GM06990 (cell line): ENCODE data around the gene ABCD2.
"Not testable (repeated sequence)": the region's sequence is repeated elsewhere in the genome, so short reads cannot be mapped to it uniquely, and the experiment has no call there.

ENCODE experiments used
- DNase-seq: peaks from one replicate; pipeline ENCODE4 v3.0.0-alpha.2; 2011; ENCODE audit not compliant: insufficient read length; ENCODE audit errors: extremely low read depth
- H3K27me3 ChIP-seq: replicated peaks from 2 replicates; pipeline ENCODE4 v1.6.0; 2011; ENCODE audit warnings: low read length; ENCODE audit not compliant: control insufficient read depth, insufficient read depth
- H3K36me3 ChIP-seq: 2 replicates; pipeline ENCODE4 v1.5.1; 2011; ENCODE audit warnings: low read length; ENCODE audit not compliant: control insufficient read depth, insufficient read depth
- H3K4me3 ChIP-seq: replicated peaks from 2 replicates; pipeline ENCODE4 v1.5.1; 2011; ENCODE audit warnings: low read depth, mild to moderate bottlenecking, control low read depth, low read length
- TF ChIP-seq, protein P1 (sequence below): IDR thresholded peaks from 2 replicates; pipeline ENCODE4 v1.5.1; 2011; ENCODE audit warnings: low read length, control low read depth, mild to moderate bottlenecking, inconsistent platforms; ENCODE audit not compliant: insufficient read depth, poor library complexity, severe bottlenecking

ABCD2 gene

DNA sequence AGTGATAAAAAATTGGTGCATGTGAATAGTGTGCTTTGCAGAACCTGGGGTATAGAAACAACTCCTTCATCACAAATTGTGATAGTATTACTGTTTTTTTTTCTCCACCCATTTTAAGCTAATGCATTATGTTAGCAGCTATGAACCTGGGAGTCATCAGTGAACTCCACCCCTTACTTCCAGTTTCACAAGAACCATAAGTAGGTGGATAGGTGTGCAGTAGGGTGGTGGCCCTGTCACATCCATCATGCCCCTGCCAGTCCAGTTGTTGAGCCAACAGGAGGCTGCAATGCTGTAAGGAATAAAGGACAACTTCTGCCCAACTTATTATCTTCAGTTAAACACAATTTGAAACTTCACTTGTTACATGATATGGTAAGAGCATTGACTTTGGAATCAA, 85.7 kb downstream of the ABCD2 start:
- no peaks in the 10 kb centered on the region for H3K36me3 ChIP-seq
- no peaks in the 10 kb centered on the region for H3K27me3 ChIP-seq
- no peak overlapping the region for H3K4me3 ChIP-seq
- DNase-seq: no peak
- TF ChIP-seq, protein P1, sequence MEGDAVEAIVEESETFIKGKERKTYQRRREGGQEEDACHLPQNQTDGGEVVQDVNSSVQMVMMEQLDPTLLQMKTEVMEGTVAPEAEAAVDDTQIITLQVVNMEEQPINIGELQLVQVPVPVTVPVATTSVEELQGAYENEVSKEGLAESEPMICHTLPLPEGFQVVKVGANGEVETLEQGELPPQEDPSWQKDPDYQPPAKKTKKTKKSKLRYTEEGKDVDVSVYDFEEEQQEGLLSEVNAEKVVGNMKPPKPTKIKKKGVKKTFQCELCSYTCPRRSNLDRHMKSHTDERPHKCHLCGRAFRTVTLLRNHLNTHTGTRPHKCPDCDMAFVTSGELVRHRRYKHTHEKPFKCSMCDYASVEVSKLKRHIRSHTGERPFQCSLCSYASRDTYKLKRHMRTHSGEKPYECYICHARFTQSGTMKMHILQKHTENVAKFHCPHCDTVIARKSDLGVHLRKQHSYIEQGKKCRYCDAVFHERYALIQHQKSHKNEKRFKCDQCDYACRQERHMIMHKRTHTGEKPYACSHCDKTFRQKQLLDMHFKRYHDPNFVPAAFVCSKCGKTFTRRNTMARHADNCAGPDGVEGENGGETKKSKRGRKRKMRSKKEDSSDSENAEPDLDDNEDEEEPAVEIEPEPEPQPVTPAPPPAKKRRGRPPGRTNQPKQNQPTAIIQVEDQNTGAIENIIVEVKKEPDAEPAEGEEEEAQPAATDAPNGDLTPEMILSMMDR: no peak

DNA sequence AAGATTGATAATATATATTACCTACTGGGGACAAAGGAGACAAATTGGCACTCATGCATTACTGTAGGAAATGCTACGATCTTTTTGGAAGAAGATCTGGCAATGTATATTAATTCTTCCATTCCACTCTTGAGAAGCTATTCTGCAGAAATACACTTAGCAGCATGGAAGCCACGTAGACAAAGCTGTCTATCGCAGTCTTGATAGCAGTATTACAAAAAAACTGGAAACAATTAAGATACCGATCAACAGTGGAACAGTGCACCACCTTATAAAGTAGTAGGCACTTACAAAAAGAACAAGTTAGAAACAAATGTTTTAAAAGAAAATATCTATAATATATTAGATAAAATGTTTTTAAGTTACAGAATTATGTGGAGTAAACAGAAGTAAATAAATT, 87.2 kb downstream of the ABCD2 start:
- H3K4me3 ChIP-seq: no peak overlapping the region
- TF ChIP-seq, protein P1: no peak
- no peak for DNase-seq

DNA sequence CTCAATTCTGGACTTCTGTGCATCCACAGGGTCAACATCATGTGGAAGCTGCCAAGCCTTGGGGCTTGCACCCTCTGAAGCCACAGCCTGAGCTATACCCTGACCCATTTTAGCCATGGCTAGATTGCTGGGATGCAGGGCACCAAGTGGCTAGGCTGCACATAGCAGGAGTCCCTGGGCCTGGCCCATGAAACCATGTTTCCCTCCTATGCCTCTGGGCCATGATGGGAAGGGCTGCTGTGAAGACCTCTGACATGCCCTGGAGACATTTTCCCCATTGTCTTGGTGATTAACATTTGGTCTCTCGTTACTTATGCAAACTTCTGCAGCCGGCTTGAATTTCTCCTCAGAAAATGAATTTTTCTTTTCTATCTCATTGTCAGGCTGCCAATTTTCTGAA, 92.6 kb downstream of the ABCD2 start:
- DNase-seq: no peak
- Histone ChIP-seq H3K36me3 (no peaks in the 10 kb centered on the region), H3K4me3 (no peak overlapping the region), H3K27me3 (no peaks in the 10 kb centered on the region)
- TF ChIP-seq, protein P1: no peak

More for the DNA sequence above, 87.2 kb downstream of the ABCD2 start:
- Histone ChIP-seq H3K27me3 (no peaks in the 10 kb centered on the region), H3K36me3 (no peaks in the 10 kb centered on the region)

DNA sequence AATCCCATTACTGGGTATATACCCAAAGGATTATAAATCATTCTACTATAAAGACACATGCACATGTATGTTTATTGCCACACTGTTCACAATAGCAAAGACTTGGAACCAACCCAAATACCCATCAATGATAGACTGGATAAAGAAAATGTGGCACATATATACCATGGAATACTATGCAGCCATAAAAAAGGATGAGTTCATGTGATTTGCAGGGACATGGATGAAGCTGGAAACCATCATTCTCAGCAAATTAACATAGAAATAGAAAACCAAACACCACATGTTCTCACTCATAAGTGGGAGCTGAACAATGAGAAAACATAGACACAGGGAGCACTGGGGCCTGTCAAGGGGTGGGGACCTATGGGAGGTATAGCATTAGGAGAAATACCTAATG, 97.4 kb downstream of the ABCD2 start:
- not testable (repeated sequence) for H3K36me3 ChIP-seq, H3K4me3 ChIP-seq, DNase-seq, H3K27me3 ChIP-seq

DNA sequence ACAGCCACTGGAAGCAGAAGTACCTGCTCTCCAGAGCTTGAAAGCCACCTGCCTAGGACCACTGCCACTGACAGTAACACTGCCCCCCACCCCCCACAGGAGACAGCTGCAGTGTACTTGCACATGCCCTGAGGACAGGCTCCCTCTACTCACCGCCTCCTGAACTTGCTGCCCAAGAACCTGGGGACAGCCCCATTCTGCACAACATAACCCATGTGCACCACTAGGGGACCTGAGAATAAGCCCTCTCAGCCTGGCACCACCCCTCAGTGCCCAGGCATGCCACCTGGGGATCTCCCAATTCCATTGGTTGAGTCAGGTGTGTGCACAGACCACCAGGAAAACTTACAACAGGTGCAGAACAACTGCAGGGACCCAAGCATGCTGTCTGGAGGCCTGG, 109.6 kb downstream of the ABCD2 start:
- Histone ChIP-seq H3K27me3 (no peaks in the 10 kb centered on the region), H3K4me3 (no peak overlapping the region), H3K36me3 (no peaks in the 10 kb centered on the region)
- TF ChIP-seq, protein P1: no peak
- DNase-seq: no peak

DNA sequence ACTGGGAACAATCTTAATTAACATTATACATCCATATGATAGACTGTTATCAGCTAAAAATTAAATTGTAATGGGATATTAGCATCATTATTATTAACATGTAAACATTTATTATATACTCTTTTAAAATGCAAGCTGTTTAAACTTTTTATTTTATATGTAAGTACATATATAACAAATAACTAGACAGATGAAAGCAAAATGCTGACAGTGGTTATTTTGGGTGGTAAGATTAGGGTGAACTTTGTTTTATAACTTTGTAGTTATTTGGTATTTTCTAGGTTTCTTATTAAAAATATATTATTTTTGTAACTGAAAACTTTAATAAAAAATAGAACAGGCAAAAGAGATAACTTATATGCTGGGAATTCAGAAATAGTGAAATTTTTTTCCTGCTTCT, 114.0 kb downstream of the ABCD2 start:
- Histone ChIP-seq H3K4me3 (no peak overlapping the region), H3K36me3 (no peaks in the 10 kb centered on the region), H3K27me3 (no peaks in the 10 kb centered on the region)
- TF ChIP-seq, protein P1: no peak
- DNase-seq: no peak
